ENCODE measurements around the gene BMPR1A.

- TF ChIP-seq CTCF (IDR thresholded peaks at IDR 0.05) (no peak), POLR2A (IDR thresholded peaks at IDR 0.05) (no peak)
Observed at GRCh38 chr10:86889997-86890396, 133.6 kb downstream of the BMPR1A start.

All from right lobe of liver (tissue), 4 donors.